ENCODE data around the gene IGFL2. TPM values are rescaled to one million over a fixed set of nuclear protein-coding genes. Genes with fewer than 3 reads are reported as not detected.
"Not testable (repeated sequence)": the region's sequence is repeated elsewhere in the genome, so short reads cannot be mapped to it uniquely, and the experiment has no call there.

Gene IGFL2
- polyA plus RNA-seq, 1 donor, result not detected

DNA sequence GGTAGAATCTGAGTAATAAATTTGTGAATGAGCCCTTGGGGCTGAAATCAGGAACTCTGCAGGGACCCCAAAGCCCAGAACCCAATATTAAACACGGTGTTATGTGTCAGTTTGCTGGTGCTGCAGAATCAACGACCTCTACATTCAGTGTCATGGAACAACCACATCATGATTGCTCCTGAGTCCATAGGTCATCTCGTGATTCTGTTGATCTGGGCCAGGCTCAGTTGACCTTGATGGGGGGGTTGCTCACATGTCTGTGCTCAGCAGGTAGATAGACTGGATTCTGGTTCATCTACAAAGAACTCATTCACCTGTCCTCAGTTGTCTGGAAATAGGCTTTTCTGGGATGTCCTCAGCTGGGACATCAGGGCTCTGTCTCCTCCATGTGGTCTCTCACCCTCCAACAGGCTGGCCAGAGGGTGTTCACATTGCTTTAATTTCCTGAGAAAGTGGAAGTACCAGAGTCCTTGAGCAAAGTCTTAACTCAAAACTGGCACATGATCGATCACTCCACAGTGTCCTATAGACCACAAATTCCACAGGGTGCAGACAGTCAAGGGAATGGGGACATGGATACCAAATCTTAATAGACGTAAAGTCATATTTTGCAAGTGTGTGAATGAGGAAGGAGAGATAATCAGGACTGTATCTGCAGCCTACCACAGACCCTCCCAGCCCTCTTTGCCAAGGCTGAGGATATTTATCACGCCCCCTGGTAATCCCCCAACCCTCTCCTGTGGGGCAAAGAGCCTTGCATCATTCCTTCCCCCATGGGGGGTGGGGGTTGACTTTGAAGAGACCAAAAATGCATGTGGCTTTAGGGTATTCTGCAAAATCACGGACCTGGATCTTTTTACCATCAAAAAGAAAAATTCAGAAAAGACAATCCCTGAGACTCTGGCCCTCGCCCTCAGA, 42.2 kb downstream of the IGFL2 start:
- DNase-seq (ENCODE audit: low read depth), result no peak

DNA sequence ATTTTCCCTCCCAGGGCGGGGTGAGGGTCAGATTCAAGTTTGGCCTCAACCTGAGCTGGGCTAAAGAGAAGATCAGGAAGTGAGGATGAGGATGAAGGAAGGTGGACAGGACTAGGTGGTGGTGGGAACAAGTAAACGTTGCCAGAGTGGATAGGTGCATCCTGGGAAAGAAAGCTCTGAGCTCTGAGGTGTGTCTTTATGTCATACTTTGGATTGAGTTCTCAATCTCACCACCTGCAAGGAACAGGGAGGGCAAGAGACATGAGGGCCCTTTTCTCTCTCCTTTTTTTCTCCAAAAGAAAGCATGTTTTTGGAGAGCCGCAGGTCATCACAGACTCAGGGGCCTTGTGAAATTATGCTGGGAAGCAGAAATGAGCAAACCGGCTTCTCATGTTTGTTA, 43.3 kb downstream of the IGFL2 start:
- DNase-seq (ENCODE audit: low read depth), result no peak

DNA sequence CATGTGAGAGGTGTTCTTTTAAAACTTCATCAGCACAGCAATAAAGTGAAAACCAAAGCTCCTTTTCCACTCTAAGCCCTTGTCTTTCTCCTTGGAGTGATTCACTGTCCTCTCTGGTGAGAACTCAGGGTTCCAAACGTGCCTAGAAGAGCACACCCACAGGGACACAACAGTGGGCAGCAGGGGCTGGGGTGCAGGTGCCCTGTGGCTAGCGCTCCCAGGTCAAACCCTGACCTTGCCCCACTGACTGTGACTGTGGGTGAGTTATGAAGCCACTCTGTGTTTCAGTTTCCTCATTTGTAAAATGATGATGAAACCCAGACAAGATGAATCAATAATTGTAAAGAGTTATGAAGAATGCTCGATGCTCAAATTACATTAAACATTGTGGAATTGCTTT, 43.9 kb downstream of the IGFL2 start:
- no peak for DNase-seq (ENCODE audit: low read depth)

DNA sequence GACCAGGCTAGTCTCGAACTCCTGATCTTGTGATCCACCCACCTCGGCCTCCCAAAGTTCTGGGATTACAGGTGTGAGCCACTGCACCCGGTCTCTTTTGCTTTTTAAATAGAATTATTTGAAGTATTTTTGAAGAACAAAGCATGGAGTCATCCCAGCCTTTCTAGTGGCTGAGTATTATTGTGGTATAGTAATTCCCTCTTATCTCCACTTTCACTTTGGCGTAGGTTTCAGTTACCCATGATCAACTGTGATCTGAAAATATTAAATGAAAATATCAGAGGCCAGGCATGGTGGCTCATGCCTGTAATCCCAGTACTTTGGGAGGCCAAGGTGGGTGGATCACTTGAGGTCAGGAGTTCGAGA, 44.6 kb downstream of the IGFL2 start:
- DNase-seq (ENCODE audit: low read depth), result not testable (repeated sequence)

DNA sequence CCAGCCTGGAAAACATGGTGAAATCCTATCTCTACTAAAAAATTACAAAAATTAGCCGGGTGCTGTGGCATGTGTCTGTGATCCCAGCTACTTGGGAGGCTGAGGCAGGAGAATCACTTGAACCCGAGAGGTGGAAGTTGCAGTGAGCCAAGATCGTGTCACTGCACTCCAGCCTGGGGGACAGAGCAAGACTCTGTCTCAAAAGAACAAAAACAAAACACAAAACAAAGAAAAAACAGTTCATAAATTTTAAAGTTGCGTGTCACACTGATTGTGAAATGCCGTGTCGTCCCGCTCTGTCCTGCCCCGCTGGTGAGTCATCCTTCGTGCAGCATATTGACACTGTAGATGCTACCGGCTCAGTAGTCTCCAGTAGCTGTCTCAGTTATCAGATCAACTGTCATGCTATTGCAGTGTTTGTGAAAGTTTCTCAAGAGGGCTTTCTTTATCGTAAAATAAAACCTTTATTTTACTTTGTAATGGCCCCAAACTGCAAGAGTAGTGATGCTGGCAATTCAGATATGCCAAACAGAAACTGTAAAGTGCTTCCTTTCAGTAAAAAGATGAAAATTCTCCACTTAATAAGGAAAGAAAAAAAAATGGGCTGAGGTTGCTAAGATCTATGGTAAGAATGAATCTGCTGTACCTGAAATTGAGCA, 45.1 kb downstream of the IGFL2 start:
- DNase-seq (ENCODE audit: low read depth), result no peak

DNA sequence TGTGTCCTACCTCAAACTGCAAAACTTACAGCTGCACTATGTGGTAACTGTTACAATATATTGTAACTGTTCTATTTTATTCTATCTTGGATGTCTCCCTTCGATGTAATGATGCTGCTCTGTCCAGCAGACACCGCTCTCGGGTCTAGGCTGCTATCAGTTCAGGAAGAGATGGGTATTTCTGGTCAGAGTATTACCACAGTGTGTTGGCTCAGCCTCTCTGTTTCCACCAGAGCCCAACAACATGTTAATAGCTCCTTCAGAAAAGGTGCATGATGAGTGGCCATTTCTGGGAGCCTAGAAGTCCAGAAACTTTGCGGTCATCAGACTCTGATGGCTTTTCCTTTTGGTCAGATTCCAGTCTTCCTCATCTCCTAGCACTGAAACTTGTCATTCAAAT, 45.6 kb downstream of the IGFL2 start:
- no peak for DNase-seq (ENCODE audit: low read depth)

DNA sequence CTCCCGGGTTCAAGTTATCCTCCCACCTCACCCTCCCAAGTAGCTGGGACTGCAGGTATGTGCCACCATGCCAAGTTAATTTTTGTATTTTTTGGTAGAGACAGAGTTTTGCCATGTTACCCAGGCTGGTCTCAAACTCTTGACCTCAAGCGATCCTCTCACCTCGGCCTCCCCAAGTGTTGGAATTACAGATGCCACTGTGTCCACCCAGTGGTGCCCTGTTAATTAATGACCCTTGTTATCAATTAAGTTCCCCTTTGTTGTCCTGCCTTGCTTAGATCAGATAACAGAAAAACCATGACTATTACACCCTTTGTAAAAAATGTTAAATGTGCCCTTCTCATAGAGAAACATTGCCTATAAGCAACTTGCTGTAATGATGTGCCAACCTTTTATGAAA, 47.1 kb downstream of the IGFL2 start:
- DNase-seq (ENCODE audit: low read depth), result no peak

DNA sequence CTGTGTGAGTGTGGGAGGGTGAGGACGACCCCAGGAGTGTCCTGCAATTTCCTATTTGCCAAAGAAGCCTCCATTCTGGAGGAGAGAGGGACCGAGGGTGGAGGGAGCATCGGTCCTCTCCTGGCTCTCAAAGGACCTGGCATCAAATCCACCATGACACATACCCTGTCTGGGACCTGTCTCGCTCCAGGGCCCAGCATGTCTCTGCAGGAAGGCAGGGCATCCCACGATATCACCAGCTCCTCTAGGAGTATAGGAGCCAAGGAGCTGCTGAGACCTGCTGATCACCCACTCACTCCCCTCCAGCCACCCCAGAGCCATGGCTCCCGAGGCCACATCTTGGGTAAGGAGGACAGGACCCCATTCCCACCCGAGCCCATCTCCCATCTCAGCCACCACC, 47.9 kb downstream of the IGFL2 start:
- not testable (repeated sequence) for DNase-seq (ENCODE audit: low read depth)

DNA sequence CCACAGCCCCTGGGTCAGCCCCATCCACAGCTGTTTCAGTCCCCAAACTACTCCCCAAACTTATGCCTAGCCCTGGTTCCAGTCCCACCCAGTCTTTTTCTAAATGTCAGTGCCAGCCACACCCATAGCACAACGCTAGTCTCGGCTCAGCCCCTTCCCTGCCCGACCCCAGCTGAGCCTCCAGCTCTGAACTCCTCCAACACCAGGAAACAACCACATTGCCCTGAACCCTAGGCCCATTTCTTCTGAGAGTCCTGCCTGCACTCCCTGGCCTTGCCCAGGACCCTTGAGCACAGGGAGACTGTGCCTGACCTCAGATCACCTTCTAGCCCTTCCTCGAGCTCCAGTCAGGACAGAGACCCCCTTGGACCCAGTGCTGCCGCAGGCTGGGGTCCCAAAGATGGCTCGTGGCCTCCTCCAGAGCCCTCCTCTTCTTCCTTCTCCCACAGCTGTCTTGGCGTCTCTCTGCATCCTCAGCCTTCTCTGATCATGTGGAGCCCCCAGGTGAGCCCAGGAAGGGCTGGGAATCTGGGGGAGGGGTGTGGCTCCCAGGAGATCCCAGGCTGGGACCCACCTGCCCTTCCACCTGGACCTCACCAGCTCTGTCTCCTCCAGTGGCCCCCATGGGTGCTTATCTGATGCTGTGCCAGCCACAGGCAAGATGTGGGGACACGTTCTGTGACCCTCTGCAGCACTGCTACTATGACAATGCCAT, 48.5 kb downstream of the IGFL2 start:
- DNase-seq (ENCODE audit: low read depth), result no peak

DNA sequence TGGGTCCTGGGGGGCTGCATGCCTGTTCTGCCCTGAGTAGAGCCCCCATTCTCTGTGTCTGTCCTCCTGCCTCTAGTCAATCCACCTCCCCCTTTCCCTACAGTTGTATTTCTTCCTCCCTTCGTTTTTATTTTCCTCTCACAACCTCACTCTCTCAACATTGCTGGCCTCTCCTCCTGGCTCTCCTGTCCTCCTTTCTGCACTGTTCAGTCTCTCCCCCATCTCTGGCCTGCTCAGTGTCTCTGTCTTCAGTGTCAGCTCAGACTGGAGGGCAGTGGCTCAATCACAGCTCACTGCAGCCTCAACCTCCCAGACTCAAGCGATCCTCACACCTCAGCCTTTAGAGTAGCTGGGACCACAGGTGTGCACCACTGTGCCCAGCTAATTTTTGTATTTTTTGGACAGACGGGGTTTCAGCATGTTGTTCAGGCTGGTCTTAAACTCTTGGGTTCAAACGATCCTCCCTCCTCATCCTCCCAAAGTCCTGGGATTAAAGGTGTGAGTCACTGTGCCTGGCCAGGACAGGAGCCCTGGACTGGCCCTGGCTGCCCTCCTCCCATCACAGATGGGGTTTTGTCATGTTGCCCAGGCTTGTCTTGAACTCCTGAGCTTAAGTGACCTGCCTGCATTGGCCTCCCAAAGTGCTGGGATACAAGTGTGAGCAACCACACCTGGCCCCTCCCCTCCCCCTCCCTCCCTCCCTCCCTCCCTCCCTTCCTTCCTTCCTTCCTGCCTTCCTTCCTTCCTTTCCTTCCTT, 49.5 kb downstream of the IGFL2 start:
- DNase-seq (ENCODE audit: low read depth), result no peak

DNA sequence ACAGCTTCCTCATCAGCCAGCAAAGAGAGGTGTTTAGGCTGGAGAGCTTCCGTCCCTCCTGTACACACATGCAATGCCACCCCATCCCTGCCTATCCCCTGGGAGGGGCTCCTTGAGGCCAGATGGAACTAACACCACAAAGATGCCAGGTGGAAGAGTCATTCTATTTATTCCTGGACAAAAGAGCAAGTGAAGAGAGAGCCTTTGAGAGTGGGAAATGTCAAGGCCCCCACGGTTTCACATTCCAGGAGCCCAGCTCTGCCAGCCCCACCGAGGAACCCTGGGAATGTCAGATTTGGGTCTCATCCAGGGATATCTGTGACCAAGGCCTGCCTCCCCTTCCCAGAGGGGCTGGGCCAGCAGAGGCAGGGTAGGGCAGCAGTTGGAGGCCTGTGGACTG, 50.7 kb downstream of the IGFL2 start:
- DNase-seq (ENCODE audit: low read depth), result no peak

DNA sequence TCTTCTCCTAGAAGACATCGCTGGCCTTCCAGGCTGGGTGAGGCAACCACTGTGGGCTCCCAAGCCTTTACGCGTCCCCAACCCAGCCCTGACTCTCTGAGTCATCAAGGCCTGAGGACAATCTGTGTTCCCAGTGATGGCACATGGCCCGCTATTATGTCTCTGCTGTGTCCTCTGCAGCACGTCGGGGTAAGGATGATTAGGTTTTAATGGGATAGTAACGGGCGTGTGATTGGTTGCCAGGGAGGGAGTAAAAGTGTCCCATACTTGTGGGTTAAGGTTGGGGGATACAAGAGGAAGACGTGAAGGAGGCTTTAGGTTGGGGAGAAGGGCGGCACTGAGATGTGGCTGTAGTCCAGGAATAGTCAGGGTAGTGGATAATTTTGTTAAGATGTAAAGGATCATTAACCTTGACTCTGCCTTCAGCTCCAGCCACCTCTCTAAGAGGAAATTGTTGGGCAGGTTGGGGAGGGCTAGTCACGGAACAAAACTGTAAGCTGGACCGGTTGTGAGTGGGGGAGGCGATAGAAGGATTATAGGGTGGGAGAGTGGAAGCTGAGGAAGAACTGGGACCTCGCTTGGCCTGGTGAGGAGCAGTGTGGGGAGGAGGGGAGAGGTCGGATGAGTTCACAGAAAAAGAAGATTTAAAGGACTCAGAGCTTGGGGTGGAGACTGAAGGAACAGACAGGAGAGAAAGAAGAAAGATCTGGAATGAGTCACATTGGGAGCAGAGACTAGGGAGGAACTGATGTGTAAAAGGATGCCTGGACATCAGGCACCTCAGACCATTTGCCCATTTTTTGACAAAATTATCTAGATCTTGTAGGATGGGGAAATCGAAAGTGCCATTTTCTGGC, 53.6 kb downstream of the IGFL2 start:
- DNase-seq (ENCODE audit: low read depth), result no peak

DNA sequence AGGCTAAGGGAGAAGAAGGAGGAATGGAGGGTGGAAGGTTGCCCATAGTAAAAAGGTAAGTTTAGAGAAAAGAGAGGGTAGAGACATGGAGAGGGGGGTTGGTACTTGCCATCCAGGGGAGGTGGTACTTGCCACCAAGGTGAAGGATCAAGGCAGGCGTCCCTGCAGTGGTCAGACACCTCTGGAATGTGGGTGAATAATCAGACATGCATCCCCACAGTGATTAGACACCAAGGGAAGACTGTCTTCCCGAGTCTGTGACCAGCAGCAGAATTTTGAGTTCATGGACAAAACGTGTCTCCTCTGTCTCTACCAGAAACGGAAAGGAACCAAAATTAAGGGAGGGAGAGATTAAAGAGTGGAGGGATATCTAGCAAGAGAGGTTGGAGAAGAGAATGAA, 54.4 kb downstream of the IGFL2 start:
- no peak for DNase-seq (ENCODE audit: low read depth)

DNA sequence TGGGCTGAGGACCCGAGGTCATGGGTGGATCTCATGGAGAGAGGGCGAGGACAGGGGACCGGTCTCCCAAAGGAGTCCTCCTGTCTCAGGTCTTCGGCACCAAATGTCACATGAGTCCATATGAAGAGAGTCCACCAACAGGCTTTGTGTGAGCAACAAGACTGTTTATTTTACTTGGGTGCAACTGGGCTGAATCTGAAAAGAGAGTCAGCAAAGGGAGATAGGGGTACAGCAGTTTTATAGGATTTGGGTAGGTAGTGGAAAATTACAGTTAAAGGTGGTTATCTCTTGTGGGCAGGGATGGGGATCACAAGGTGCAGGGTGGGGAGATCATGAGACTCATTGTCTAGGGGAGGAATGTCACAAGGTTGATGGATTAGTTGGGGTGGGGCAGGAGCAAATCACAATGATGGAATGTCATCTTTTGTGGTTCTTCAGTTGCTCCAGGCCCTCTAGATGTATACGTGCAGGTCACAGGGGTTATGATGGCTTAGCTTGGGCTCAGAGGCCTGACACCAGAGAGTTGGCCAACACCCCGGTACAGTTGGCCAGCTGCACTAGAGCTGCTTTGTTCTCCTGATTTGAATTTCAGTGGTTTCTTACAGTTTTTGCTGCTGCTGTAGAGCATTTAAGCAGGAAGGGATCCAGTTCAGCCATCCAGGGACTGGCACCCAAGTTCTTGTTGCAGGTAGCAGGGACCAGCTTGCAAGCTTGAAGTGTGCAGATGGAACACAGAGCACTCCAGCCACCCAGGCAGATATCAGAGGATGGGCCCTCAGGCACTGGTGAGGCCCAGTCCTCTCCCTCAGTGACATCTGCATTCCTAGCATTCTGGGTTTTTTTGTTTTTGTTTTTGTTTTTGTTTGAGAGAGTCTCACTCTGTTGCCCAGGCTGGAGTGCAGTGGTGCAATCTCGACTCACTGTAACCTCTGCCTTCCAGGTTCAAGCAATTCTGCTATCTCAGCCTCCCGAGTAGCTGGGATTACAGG, 55.1 kb downstream of the IGFL2 start:
- DNase-seq (ENCODE audit: low read depth), result no peak

DNA sequence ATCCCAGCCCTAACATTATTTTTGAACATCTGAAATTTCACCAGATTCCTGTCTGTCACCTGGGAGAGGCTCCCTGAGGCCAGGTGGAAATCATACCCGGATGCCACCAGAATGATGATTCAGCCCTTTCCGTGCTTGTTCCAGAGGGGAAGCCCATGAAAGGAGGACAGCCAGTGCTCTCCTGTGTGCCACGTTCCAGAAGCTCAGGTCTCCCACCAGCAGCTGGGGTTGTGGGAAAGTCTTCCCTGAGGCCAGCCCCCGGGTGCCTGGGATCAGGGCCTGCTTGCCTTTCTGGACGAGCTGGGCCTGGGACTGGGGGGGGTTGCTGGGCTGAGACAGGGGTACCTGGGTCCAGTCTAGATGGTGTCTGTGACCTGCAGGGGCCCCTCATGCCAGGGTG, 56.0 kb downstream of the IGFL2 start:
- no peak for DNase-seq (ENCODE audit: low read depth)

DNA sequence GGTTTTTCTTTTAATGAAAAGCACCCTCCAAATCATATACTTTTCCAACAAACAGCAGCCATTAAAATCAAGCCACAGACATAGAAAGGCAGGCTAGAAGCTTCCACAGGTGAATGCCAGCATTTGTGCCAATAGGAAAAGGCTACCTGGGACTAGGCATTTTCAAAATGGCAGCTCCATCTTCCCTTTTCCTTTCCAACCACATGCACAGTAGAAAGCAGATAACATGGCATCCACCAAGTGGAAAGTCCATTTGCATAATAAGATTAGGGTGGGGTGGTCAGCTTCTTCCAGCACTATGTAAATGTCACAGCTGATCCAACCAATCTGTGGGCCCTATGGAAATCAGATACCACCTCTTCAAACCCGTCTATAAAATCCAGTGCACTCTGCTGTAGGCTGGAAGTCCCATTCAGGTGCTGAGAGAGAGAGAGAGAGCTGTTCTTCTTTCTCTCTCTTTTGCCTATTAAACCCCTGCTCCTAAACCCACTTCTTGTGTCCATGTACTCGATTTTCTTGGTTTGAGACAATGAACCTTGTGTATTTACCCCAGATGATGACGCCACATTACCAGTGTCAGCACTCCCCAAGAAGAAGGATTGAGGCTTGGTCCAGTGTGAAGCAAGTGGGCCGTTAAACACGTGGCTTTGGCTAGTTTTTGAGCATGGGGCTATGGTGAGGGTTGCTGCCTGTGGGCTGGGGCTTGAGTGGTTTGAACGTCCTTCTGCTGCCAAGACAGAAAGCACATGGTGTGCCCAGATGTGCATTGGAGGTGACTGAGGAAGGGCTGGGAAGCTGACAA, 57.3 kb downstream of the IGFL2 start:
- no peak for DNase-seq (ENCODE audit: low read depth)

DNA sequence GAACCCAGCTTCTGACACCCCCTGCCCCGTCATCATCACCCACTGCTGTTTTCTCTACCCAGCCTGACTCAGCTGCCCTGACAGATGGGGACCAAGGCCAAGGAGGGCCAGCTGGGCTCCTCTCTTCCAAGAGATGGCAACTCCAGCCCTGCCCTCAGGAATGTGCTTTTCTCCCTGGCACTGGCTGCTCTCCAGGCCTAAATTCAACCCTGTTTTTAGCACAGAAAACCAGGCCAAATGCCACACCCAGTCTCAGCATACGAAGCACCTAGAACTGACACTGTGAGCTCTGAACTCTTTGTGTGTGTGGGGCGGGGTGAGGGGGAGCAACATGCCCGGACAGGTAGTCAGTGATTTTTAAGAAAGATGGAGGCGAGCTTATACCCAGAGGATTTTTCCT, 58.1 kb downstream of the IGFL2 start:
- no peak for DNase-seq (ENCODE audit: low read depth)

DNA sequence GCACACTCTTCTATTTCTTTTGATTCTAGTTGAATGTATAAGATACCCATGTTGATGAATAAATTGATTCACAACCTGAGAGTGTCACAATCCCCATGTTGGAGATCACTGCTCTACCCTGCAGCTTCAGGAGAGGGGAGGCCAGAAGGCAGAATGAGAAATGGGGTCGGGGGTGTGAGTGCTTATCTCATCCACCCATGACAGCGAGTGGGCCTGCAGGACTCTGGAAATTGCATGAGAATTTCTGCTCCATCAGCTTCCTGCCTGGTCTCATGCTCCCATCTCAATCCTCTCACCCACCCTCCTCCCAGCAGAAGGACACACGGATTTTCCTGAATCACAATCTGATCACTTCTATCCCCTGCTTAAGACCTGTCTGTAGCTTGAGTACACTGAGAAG, 58.6 kb downstream of the IGFL2 start:
- DNase-seq (ENCODE audit: low read depth), result no peak

DNA sequence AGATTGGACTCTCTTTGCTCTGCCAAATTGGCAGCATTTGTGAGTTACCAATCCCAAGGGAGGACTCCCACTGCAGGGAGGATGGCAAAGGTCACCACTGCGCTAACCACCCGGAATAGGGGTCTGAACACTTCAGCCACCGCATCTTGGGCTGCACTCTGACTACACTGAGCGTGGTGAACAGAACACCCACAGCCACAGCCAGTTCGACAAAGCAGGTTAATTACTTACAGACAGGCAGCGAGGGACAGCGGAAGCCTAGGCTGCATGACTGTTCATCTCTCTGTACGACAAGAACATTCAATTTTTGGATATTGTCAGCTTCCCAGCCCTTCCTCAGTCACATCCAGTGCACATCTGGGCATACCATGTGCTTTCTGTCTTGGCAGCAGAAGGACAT, 59.8 kb downstream of the IGFL2 start:
- DNase-seq (ENCODE audit: low read depth), result not testable (repeated sequence)
